Ishikawa (cell line): ENCODE results near the gene AIM2.

Experiments used
- CEBPB ChIP-seq: IDR thresholded peaks from 2 replicates; pipeline ENCODE4 v1.6.1; 2012
- CREB1 ChIP-seq: IDR thresholded peaks from 2 replicates; pipeline ENCODE4 v1.6.1; 2012; ENCODE audit warnings: low read depth
- EGR1 ChIP-seq: IDR thresholded peaks from 2 replicates; pipeline ENCODE4 v1.6.1; 2012
- EP300 ChIP-seq: IDR thresholded peaks from 2 replicates; pipeline ENCODE4 v1.6.1; 2012; ENCODE audit warnings: borderline replicate concordance
- FOXM1 ChIP-seq: IDR thresholded peaks from 2 replicates; pipeline ENCODE4 v1.6.1; 2012; ENCODE audit warnings: low read depth, borderline replicate concordance
- MAX ChIP-seq: IDR thresholded peaks from 2 replicates; pipeline ENCODE4 v1.6.1; 2012
- NFIC ChIP-seq: IDR thresholded peaks from 2 replicates; pipeline ENCODE4 v1.6.1; 2012
- RAD21 ChIP-seq: IDR thresholded peaks from 2 replicates; pipeline ENCODE4 v1.6.1; 2012; ENCODE audit warnings: low read depth
- REST ChIP-seq: IDR thresholded peaks from 2 replicates; pipeline ENCODE4 v1.6.1; 2012; ENCODE audit warnings: low read depth, mild to moderate bottlenecking
- TAF1 ChIP-seq: IDR thresholded peaks from 2 replicates; pipeline ENCODE4 v1.6.1; 2012; ENCODE audit warnings: low read depth, mild to moderate bottlenecking
- TCF12 ChIP-seq: IDR thresholded peaks from 2 replicates; pipeline ENCODE4 v1.6.1; 2012; ENCODE audit warnings: low read depth
- TEAD4 ChIP-seq: IDR thresholded peaks from 2 replicates; pipeline ENCODE4 v1.6.1; 2012
- USF1 ChIP-seq: IDR thresholded peaks from 2 replicates; pipeline ENCODE4 v1.6.1; 2012
- YY1 ChIP-seq: IDR thresholded peaks from 2 replicates; pipeline ENCODE4 v1.6.1; 2012; ENCODE audit warnings: low read depth
- ZBTB7A ChIP-seq: IDR thresholded peaks from 2 replicates; pipeline ENCODE4 v1.6.1; 2012; ENCODE audit warnings: low read depth

The AIM2 gene

GRCh38 chr1:159067699-159068621, 8.6 kb downstream of the AIM2 start:
- TF ChIP-seq TCF12 (no peak), USF1 (no peak), EP300 (no peak), REST (no peak), TEAD4 (no peak), CREB1 (no peak), FOXM1 (no peak), ZBTB7A (no peak), YY1 (no peak), TAF1 (no peak), MAX (no peak), NFIC (no peak), EGR1 (no peak)

- TF ChIP-seq TCF12 (no peak), RAD21 (no peak), YY1 (no peak), NFIC (no peak), CEBPB (no peak), TAF1 (no peak), EP300 (no peak), TEAD4 (no peak), MAX (no peak), ZBTB7A (no peak)
Observed at GRCh38 chr1:159066108-159066507, 10.5 kb downstream of the AIM2 start.

GRCh38 chr1:159065106-159065505, 11.5 kb downstream of the AIM2 start:
- TF ChIP-seq CREB1 (no peak), CEBPB (no peak), ZBTB7A (no peak), EGR1 (no peak), TAF1 (no peak), RAD21 (no peak), EP300 (no peak), FOXM1 (no peak), TCF12 (no peak), NFIC (no peak), MAX (no peak)

GRCh38 chr1:159058751-159059150, 17.8 kb downstream of the AIM2 start:
- TF ChIP-seq CEBPB (no peak), CREB1 (no peak), NFIC (no peak), MAX (no peak), EP300 (no peak), EGR1 (no peak), ZBTB7A (no peak), FOXM1 (no peak), TEAD4 (no peak), RAD21 (no peak), USF1 (no peak), REST (no peak), TAF1 (no peak), YY1 (no peak), TCF12 (no peak)

- TF ChIP-seq FOXM1 (no peak), EGR1 (no peak), REST (no peak), USF1 (no peak), YY1 (no peak), CREB1 (no peak), TCF12 (no peak), TEAD4 (no peak), MAX (no peak), CEBPB (no peak)
Observed at GRCh38 chr1:159056069-159056698, 20.4 kb downstream of the AIM2 start.
